Nephron (organoid): ENCODE results near the gene ZBTB49.
"Not testable (repeated sequence)": the region's sequence is repeated elsewhere in the genome, so short reads cannot be mapped to it uniquely, and the experiment has no call there.

Source experiments
- H3K27ac Mint-ChIP-seq, 3 experiments: 2 replicates each; pipeline ENCODE4 v1.8.0; 2020; ENCODE audit warnings: mixed read lengths in 3 of 3, mild to moderate bottlenecking in 2 of 3, moderate library complexity in 1 of 3
- H3K27me3 Mint-ChIP-seq: 2 replicates; pipeline ENCODE4 v1.8.0; 2021; ENCODE audit warnings: low read depth, mild to moderate bottlenecking, moderate library complexity, mixed read lengths
- H3K36me3 Mint-ChIP-seq: 2 replicates; pipeline ENCODE4 v1.8.0; 2020; ENCODE audit warnings: low read depth, mixed read lengths
- H3K4me1 Mint-ChIP-seq: 2 replicates; pipeline ENCODE4 v1.8.0; 2020; ENCODE audit warnings: mixed read lengths
- H3K4me3 Mint-ChIP-seq, 3 experiments: 2 replicates each; pipeline ENCODE4 v1.8.0; 2020; ENCODE audit warnings: mild to moderate bottlenecking in 3 of 3, mixed read lengths in 3 of 3, moderate library complexity in 2 of 3
- H3K9me3 Mint-ChIP-seq: 2 replicates; pipeline ENCODE4 v1.8.0; 2020; ENCODE audit warnings: mixed read lengths
- TF ChIP-seq, protein P1 (sequence below), 3 experiments: fragments of 200-600 bp; sonication (generic); IDR thresholded peaks; one replicate each; pipeline ENCODE4 v1.5.0; 2021; ENCODE audit warnings: antibody characterized with exemption in 3 of 3; ENCODE audit not compliant: unreplicated experiment in 3 of 3

The ZBTB49 gene

DNA sequence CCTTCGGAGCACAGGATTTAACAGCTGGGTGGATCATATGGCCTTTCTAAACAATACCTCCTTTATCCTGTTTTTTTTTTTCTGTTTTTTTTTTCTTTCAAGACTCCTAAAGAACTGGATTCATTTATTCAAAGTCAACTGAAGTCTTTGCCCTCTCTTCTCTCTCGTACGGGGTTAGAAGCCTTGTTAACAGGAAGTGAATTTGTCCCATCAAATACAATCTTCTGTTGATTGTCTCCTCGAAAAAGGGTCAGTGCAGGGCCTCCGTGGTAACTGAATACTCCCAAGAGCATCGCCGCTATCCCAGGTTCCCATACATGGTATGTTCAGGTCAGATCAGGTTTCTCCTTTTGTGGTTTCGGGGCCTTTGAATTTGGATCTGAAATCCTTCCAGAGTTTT lies 40.2 kb upstream of the ZBTB49 start:
- H3K9me3 Mint-ChIP-seq: no peaks in the 10 kb centered on the region
- peak overlapping the region; percentile 63 to 85 (median 80) for H3K4me3 Mint-ChIP-seq
- TF ChIP-seq, protein P1, sequence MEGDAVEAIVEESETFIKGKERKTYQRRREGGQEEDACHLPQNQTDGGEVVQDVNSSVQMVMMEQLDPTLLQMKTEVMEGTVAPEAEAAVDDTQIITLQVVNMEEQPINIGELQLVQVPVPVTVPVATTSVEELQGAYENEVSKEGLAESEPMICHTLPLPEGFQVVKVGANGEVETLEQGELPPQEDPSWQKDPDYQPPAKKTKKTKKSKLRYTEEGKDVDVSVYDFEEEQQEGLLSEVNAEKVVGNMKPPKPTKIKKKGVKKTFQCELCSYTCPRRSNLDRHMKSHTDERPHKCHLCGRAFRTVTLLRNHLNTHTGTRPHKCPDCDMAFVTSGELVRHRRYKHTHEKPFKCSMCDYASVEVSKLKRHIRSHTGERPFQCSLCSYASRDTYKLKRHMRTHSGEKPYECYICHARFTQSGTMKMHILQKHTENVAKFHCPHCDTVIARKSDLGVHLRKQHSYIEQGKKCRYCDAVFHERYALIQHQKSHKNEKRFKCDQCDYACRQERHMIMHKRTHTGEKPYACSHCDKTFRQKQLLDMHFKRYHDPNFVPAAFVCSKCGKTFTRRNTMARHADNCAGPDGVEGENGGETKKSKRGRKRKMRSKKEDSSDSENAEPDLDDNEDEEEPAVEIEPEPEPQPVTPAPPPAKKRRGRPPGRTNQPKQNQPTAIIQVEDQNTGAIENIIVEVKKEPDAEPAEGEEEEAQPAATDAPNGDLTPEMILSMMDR (IDR thresholded peaks at IDR 0.05; ENCODE audit: unreplicated experiment in 3 of 3): no peak
- H3K36me3 Mint-ChIP-seq: peaks cover 12% of the 10 kb centered on the region
- peak overlapping the region; percentile 82 to 94 (median 82) for H3K27ac Mint-ChIP-seq
- peaks cover 44% of the 10 kb centered on the region for H3K4me1 Mint-ChIP-seq
- H3K27me3 Mint-ChIP-seq: peaks cover 13% of the 10 kb centered on the region

DNA sequence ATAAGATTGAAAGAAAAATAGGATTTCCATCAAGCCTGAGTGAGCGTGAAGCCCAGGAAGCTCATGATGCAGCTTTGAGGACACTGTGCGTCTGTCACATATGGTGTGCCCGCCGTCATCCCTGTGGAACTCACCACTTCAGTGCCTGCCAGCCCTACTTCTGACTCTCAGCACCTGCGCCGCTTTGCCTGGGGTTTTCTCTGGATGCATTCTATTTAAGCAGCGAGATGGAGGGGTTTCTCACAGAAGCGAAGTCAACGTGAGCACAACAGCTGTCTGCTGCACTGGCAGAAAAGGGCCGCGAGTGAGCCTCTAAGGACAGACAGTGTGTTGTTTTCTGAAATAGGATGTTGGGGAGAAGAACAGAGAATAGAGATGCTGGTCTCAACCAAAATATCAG lies 35.9 kb upstream of the ZBTB49 start:
- Mint-ChIP-seq H3K9me3 (no peaks in the 10 kb centered on the region), H3K4me1 (peaks cover 22% of the 10 kb centered on the region), H3K4me3 (no peak overlapping the region), H3K36me3 (no peaks in the 10 kb centered on the region), H3K27ac (no peak overlapping the region), H3K27me3 (peaks cover 19% of the 10 kb centered on the region)
- TF ChIP-seq, protein P1 (IDR thresholded peaks at IDR 0.05; ENCODE audit: unreplicated experiment in 3 of 3): no peak

DNA sequence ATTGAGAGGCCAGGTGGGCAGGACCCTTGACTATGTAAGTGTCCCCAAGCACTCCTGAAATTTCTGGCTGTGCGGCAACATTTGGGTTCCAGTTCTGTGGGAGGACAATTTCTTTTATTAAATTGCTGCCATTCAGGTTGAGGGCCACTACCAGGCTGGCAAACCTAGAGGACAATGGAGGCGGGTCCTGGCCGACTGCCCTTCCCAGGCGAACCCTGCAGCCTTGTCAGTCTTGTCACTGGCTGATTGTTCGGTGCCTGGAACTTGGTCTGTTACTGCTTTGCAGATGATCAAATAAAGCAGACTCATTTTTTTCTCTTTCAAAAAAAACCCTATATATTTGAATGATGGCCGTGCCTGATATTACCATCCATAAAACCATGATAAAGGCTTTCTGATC lies 35.4 kb upstream of the ZBTB49 start:
- H3K27me3 Mint-ChIP-seq: peaks cover 19% of the 10 kb centered on the region
- TF ChIP-seq, protein P1 (IDR thresholded peaks at IDR 0.05; ENCODE audit: unreplicated experiment in 3 of 3): no peak
- H3K4me3 Mint-ChIP-seq: no peak overlapping the region
- H3K27ac Mint-ChIP-seq: no peak overlapping the region
- H3K9me3 Mint-ChIP-seq: no peaks in the 10 kb centered on the region
- no peaks in the 10 kb centered on the region for H3K36me3 Mint-ChIP-seq
- peaks cover 24% of the 10 kb centered on the region for H3K4me1 Mint-ChIP-seq

DNA sequence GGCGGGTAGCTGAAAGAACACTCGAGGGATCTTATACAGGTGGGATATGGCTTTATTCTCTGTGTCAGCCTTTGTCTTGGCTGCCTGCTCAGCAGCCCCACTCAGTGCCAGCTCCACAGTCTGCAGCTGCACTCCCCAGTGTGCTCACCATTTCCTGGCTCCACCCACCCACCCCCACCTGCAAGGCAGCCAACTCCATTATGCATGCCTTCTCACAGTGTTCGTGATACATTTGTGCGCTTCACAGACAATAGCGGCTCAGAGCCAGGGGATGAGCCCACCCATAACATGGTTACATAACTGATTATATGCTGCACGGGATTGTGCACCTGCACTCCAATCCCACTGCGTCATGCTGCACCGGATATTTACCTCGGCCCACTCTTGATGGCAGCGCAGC lies 33.3 kb upstream of the ZBTB49 start:
- TF ChIP-seq, protein P1 (IDR thresholded peaks at IDR 0.05; ENCODE audit: unreplicated experiment in 3 of 3): no peak
- no peak overlapping the region for H3K27ac Mint-ChIP-seq
- no peak overlapping the region for H3K4me3 Mint-ChIP-seq
- peaks cover 19% of the 10 kb centered on the region for H3K27me3 Mint-ChIP-seq
- H3K9me3 Mint-ChIP-seq: no peaks in the 10 kb centered on the region
- H3K36me3 Mint-ChIP-seq: no peaks in the 10 kb centered on the region
- peaks cover 9% of the 10 kb centered on the region for H3K4me1 Mint-ChIP-seq

DNA sequence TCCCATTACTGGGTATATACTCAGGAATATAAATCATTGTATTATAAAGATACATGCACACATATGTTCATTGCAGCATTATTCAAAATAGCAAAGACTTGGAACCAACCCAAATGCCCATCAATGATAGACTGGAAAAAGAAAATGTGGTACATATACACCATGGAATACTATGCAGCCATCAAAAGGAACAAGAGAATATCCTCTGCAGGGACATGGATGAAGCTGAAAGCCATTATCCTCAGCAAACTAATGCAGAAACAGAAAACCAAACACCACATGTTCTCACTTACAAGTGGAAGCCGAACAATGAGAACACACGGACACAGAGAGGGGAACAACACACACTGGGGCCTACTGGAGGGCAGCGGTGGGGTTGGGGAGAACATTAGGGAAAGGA lies 32.3 kb upstream of the ZBTB49 start:
- H3K36me3 Mint-ChIP-seq, H3K27ac Mint-ChIP-seq, H3K9me3 Mint-ChIP-seq, H3K4me3 Mint-ChIP-seq, H3K4me1 Mint-ChIP-seq: not testable (repeated sequence)
- H3K27me3 Mint-ChIP-seq: peaks cover 18% of the 10 kb centered on the region

DNA sequence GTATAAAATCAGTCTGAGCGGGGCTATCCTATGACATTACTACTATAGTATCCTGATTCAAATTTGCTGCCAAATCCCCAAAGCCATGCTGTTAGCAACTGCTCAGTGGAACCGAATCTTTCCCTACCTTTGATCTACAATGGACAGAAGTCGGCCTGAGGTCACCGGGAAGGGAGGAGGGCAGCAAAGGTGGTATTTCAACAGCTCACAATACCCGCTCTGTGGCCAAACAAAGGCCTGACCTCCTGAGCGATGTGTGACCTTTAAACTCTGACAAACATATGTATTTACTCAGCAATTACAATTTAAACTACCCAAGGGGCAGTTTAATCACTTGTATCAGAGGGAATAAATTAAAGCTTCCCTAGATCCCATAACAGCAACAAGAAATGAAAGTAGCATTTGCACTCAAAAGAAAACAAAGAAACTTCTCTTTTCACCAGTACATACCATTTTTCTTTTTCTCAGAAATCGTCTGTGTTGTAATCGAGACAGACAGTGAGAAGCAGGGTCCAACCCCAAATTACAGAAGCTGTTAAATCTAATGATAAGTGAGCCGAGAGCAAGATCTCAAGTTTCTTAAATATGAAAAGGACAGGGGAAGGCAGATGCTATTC lies 30.5 kb upstream of the ZBTB49 start:
- H3K27me3 Mint-ChIP-seq: peaks cover 6% of the 10 kb centered on the region
- no peaks in the 10 kb centered on the region for H3K9me3 Mint-ChIP-seq
- TF ChIP-seq, protein P1 (IDR thresholded peaks at IDR 0.05; ENCODE audit: unreplicated experiment in 3 of 3): no peak
- H3K4me3 Mint-ChIP-seq: no peak overlapping the region
- H3K4me1 Mint-ChIP-seq: peaks cover 9% of the 10 kb centered on the region
- H3K36me3 Mint-ChIP-seq: no peaks in the 10 kb centered on the region
- H3K27ac Mint-ChIP-seq: peak overlapping the region in 1 of 3 experiments; percentile 46
